Measurements from ENCODE around the gene CARMIL1.

DNA sequence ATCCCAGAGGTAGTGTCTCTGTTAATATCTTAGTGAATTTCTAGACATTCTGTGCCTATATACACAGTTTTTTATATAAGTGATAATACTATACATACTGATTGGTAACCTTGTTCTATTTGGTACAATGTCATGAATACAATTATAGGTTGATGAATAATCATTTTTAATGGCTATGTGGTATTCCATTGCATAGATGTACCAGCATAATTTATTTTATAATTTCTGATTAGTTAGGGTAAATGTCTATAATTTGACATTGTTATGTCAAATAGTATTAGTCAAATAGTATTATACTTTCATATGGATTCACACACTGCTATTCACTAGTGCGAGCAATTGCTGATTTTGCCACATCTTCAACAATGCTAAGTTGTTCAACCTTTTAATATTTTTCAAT lies 262.1 kb downstream of the CARMIL1 start:
- TF ChIP-seq, protein P1, sequence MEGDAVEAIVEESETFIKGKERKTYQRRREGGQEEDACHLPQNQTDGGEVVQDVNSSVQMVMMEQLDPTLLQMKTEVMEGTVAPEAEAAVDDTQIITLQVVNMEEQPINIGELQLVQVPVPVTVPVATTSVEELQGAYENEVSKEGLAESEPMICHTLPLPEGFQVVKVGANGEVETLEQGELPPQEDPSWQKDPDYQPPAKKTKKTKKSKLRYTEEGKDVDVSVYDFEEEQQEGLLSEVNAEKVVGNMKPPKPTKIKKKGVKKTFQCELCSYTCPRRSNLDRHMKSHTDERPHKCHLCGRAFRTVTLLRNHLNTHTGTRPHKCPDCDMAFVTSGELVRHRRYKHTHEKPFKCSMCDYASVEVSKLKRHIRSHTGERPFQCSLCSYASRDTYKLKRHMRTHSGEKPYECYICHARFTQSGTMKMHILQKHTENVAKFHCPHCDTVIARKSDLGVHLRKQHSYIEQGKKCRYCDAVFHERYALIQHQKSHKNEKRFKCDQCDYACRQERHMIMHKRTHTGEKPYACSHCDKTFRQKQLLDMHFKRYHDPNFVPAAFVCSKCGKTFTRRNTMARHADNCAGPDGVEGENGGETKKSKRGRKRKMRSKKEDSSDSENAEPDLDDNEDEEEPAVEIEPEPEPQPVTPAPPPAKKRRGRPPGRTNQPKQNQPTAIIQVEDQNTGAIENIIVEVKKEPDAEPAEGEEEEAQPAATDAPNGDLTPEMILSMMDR (IDR thresholded peaks at IDR 0.05): no peak
- no peak for TF ChIP-seq POLR2AphosphoS5 (IDR thresholded peaks at IDR 0.05)

All from suprapubic skin (tissue), 3 donors.